ENCODE results near the gene CARM1. TPM values are rescaled to one million over a fixed set of nuclear protein-coding genes. Genes with fewer than 3 reads are reported as not detected.

CARM1 gene
- total RNA-seq, 1 donor from 2014 or later = 34.4 TPM

DNA sequence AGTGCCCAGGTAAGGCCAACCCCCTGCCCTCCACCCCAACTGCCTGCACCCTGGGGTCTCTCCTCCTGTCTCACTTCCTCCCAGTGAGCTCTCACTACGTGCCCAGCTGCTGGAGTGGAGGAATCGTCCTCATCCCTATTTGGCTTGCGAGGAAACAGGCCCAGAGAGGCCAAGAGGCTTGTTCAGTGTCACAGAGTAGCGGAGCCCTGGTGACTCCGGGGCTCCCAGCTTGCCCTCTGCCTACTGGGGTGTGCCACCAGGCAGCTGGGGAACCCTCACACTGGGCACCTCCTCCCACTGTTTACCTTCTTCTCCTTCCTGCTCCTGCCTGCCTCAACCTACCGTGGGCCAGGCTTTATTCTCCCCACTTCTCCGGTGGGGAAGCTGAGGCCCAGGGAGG is 41.0 kb upstream of the CARM1 start:
- H3K4me3 Mint-ChIP-seq = no peak overlapping the region
- H3K27ac ChIP-seq = no peak overlapping the region
- peaks cover 14% of the 10 kb centered on the region for H3K36me3 Mint-ChIP-seq
- H3K4me1 ChIP-seq = no peaks in the 10 kb centered on the region
- H3K36me3 ChIP-seq = no peaks in the 10 kb centered on the region
- H3K4me2 ChIP-seq = no peak overlapping the region
- H4K20me1 ChIP-seq (ENCODE audit: low read depth) = no peaks in the 10 kb centered on the region
- H3K27me3 Mint-ChIP-seq (ENCODE audit: insufficient read depth, low read depth) = peaks cover 14% of the 10 kb centered on the region
- DNase-seq (ENCODE audit: low spot score) = no peak
- H3K9me3 Mint-ChIP-seq = no peaks in the 10 kb centered on the region
- peaks cover under 1% of the 10 kb centered on the region for H3K4me1 Mint-ChIP-seq
- peaks cover 27% of the 10 kb centered on the region for H3F3A ChIP-seq (ENCODE audit: low read depth)
- TF ChIP-seq, protein P1, sequence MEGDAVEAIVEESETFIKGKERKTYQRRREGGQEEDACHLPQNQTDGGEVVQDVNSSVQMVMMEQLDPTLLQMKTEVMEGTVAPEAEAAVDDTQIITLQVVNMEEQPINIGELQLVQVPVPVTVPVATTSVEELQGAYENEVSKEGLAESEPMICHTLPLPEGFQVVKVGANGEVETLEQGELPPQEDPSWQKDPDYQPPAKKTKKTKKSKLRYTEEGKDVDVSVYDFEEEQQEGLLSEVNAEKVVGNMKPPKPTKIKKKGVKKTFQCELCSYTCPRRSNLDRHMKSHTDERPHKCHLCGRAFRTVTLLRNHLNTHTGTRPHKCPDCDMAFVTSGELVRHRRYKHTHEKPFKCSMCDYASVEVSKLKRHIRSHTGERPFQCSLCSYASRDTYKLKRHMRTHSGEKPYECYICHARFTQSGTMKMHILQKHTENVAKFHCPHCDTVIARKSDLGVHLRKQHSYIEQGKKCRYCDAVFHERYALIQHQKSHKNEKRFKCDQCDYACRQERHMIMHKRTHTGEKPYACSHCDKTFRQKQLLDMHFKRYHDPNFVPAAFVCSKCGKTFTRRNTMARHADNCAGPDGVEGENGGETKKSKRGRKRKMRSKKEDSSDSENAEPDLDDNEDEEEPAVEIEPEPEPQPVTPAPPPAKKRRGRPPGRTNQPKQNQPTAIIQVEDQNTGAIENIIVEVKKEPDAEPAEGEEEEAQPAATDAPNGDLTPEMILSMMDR (IDR thresholded peaks at IDR 0.05) = no peak
- no peak for TF ChIP-seq EZH2phosphoT487 (IDR thresholded peaks at IDR 0.05)
- no peak for TF ChIP-seq EZH2 (IDR thresholded peaks at IDR 0.05)
- H3K9me3 ChIP-seq (ENCODE audit: low read depth) = no peaks in the 10 kb centered on the region
- H3K9ac ChIP-seq = no peak overlapping the region
- H3K27me3 ChIP-seq = no peaks in the 10 kb centered on the region
- H3K79me2 ChIP-seq (ENCODE audit: low read depth) = no peaks in the 10 kb centered on the region
- no peak overlapping the region for H3K27ac Mint-ChIP-seq
- no peak overlapping the region for H3K4me3 ChIP-seq
- no peak overlapping the region for H2AFZ ChIP-seq (replicated peaks)

DNA sequence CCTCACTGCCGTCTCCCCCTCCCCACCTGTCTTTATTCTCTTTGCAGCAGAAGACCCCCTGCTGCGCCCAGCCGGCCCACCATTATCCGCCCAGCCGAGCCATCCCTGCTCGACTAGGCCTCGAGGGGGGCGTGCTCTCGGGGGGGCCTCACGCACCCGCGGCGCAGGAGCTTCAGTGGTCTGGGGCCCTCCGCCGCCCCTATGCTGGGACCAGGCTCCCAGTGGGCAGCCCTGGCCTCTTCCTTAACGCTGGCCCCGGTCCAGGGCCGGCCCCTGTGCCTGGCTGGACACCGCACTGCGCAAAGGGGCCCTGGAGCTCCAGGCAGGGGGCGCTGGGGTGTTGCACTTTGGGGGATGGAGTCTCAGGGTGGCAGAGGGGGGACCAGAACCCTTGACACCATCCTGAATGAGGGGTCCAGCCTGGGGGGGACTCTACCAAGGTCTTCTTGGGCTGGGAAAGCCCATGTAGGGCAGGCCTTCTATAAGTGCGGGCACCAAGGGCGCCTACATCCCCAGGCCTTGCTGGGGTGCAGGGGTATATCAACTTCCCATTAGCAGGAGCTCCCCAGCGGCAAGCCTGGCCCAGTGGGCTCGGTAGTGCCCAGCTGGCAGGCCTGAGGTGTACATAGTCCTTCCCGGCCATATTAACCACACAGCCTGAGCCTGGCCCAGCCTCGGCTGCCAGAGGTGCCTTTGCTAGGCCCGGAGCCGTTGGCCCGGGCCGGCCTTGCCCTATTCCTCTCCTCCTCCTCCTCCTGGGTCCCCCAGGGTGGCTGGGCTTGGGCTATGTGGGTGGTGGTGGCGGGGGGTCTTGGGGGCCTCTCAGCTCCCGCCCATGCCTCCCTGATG is 40.2 kb upstream of the CARM1 start:
- Mint-ChIP-seq H3K36me3 (peaks cover 12% of the 10 kb centered on the region), H3K4me3 (no peak overlapping the region), H3K27ac (no peak overlapping the region), H3K4me1 (peaks cover 4% of the 10 kb centered on the region), H3K9me3 (no peaks in the 10 kb centered on the region), H3K27me3 (ENCODE audit: insufficient read depth, low read depth) (peaks cover 15% of the 10 kb centered on the region)
- DNase-seq (ENCODE audit: low spot score) = no peak
- Histone ChIP-seq H3K4me2 (no peak overlapping the region), H3K4me3 (no peak overlapping the region), H3F3A (ENCODE audit: low read depth) (peaks cover 31% of the 10 kb centered on the region), H4K20me1 (ENCODE audit: low read depth) (no peaks in the 10 kb centered on the region), H2AFZ (replicated peaks) (no peak overlapping the region), H3K36me3 (no peaks in the 10 kb centered on the region), H3K4me1 (no peaks in the 10 kb centered on the region), H3K27ac (peak overlapping the region; percentile 58), H3K27me3 (no peaks in the 10 kb centered on the region), H3K79me2 (ENCODE audit: low read depth) (no peaks in the 10 kb centered on the region), H3K9ac (no peak overlapping the region), H3K9me3 (ENCODE audit: low read depth) (no peaks in the 10 kb centered on the region)
- TF ChIP-seq, protein P1 (IDR thresholded peaks at IDR 0.05) = no peak
- no peak for TF ChIP-seq EZH2 (IDR thresholded peaks at IDR 0.05)
- TF ChIP-seq EZH2phosphoT487 (IDR thresholded peaks at IDR 0.05) = no peak

DNA sequence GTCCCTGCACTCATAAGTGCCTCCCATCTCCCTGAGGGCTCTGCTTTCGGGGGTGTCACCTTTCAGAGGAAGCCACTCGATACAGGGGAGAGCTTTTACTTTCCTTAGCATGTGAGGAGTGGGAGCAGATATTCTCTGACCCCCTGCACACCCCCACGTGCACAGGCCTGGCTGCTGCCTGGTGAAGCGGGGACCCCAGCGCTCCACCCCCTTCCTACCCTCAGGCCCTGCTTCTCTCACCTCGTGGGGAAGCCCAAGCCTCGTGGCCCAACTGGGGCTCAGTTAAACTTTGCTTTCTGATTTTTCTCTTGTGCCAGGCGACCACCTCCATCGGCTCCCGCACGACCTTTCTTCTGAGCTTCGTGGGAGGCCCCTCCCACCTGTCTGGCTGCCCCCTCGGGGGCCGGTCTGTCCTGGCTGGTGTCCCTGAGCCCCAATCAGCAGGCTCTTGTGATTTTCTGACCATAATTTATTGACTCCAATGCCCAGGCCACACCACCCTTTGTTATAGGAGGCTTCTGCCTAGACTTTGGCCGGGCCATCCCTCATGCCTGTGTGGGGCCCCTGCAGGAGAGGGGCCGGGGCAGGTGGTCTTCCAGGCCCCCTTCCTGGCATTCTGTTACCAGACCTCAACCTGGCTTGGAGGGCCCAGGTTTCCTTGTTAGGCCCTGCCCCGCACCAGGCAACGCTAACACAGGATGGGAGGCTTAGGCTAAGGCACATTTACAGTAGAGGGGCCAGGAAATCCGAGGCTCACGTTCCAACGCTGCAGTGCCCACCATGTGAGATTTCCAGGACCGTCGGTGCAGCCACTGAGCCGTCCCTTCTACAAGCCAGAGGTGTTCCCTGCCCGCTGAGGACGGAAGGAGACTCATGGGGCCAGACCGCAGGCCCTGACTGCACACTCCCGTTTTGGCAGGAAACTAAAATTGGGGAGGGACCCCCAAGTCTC is 39.1 kb upstream of the CARM1 start:
- Histone ChIP-seq H3K9ac (no peak overlapping the region), H4K20me1 (ENCODE audit: low read depth) (no peaks in the 10 kb centered on the region), H2AFZ (replicated peaks) (no peak overlapping the region), H3K27me3 (no peaks in the 10 kb centered on the region), H3K79me2 (ENCODE audit: low read depth) (no peaks in the 10 kb centered on the region), H3F3A (ENCODE audit: low read depth) (peaks cover 37% of the 10 kb centered on the region), H3K4me3 (no peak overlapping the region), H3K9me3 (ENCODE audit: low read depth) (no peaks in the 10 kb centered on the region), H3K4me1 (no peaks in the 10 kb centered on the region), H3K36me3 (no peaks in the 10 kb centered on the region), H3K4me2 (no peak overlapping the region), H3K27ac (no peak overlapping the region)
- peaks cover 14% of the 10 kb centered on the region for H3K4me1 Mint-ChIP-seq
- peaks cover 8% of the 10 kb centered on the region for H3K36me3 Mint-ChIP-seq
- no peak overlapping the region for H3K27ac Mint-ChIP-seq
- no peaks in the 10 kb centered on the region for H3K9me3 Mint-ChIP-seq
- peaks cover 15% of the 10 kb centered on the region for H3K27me3 Mint-ChIP-seq (ENCODE audit: insufficient read depth, low read depth)
- TF ChIP-seq EZH2phosphoT487 (IDR thresholded peaks at IDR 0.05) (no peak), EZH2 (IDR thresholded peaks at IDR 0.05) (no peak)
- TF ChIP-seq, protein P1 (IDR thresholded peaks at IDR 0.05) = no peak
- DNase-seq (ENCODE audit: low spot score) = no peak
- H3K4me3 Mint-ChIP-seq = no peak overlapping the region
